ENCODE data around the gene GRIN2B. TPM values are rescaled to one million over a fixed set of nuclear protein-coding genes. Genes with fewer than 3 reads are reported as not detected.

The GRIN2B gene
- total RNA-seq = not detected

GRCh38 chr12:13981296-13981962, at the start of gene GRIN2B:
Gene GRIN2B (minus strand): TSS chr12:13981602. CDS start chr12:13866208, 115,394 bp downstream.

Measured in activated naive CD4-positive, alpha-beta T cell treated with anti-CD3 and anti-CD28 coated beads, Interleukin-2, amount 10 ng/mL, durations not matched to agents 5 hours and 36 hours (primary cell).